Measurements from ENCODE around the gene DDX10.

Gene DDX10

DNA sequence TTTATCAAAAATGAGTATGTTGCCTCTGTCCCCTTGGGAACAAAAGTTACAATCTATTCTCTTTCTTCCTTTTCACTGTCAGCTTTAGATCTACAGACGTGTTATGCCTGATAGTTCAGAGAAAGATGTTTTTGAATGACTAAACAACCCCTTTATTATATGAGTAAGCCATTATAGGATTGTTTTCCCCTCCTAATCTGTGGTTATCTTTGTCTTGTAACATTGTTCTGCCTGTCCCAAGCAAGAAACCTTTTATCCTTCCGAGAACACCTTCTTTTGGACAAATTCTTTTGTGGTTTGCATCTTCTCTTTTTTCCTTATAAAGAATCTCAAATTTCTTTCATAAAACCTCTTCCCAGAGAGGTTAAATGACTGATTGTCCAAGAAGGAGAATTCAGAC, 208.4 kb downstream of the DDX10 start:
- no peak for DNase-seq (ENCODE audit: low read depth)

DNA sequence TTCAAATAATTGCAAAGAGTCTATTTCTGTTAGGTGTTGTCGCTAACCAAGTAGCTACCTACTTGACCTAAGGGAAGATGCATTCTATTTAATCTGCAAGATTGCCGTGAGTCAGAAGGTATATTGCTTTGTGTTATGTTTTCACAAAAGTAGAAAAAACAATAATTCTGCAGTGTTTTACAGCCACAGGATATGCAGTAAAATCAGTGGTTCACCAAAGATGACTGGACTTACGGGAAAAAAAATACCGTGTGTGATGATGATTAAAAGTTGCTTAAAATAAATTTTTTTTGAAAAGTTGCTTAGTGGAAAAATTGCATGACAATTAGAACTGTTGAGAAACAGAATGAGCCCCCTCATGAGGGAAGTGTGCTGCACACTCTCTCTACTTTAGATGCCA, 209.1 kb downstream of the DDX10 start:
- DNase-seq (ENCODE audit: low read depth) = no peak

DNA sequence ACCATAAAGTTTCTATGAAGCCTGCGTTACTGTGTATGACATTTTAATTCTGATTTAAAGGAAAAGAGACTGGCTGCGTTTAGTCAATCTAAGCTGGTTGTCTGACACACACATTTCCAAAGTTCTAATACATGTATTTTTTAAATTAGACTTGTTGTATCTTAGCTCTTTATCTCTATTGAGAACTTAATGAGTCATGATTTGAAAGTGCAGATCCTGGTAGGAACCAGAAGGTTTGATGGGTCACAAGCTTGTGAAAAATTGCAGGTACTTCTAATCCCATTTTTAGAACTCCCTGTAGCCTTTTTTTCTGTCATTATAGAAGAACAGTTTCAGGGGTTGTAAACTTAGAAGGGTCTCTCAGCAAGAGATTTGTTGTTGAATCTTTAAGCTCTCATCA, 210.3 kb downstream of the DDX10 start:
- DNase-seq (ENCODE audit: low read depth) = no peak

DNA sequence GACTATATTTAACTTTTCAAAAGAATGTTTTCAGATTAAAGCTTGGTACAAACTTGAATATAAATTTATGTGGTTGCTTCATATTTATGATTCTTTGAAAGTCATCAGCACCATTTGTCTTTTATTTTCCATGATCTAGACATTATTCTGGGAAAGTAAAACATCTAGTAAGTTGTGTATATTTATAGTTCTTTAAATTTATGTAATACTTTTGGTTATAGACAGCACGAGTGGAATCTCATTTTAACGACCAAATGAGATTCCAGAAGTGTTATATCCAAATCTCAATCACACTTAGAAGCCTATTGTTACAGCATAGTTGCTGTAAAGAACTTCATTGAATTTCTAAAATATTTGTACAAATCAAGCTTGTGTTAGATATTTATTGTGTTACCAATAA, 212.3 kb downstream of the DDX10 start:
- DNase-seq (ENCODE audit: low read depth) = no peak

DNA sequence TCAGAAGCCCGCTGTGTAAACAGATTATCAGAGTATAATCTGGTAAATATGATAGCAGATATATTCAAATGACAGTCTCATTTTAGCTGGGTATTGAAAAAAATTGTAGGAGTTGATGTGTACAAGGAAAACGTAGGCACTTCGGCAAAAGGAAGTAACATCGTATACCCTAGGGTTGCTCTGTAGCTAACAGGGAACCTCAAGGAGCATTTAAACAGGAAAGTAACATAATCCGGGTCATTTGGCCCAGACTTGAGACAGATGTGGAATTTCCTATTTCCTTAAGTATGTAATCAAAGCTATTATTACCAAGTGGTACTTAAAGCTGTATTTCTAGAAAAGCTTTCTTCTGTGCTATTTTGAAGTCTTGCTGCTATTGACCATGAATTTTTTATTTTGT, 215.6 kb downstream of the DDX10 start:
- no peak for DNase-seq (ENCODE audit: low read depth)

DNA sequence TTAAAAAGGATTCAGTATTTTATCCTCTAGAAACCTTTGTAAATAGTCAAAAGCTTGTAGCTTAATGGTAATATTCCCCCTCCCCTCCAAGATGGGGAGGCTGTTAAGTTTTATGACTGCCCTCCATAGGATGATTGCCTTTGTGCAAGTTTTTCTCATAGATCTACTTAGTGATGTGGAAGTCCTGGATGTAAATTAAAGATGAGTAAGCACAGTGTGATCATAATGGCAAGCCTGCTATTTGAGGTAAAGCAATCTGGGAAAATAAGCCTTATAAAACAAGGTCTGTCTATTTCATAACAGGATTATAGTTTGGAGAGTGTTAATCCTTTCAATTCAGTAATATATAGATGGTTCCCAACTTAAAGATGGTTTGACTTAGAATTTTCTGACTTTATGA, 216.3 kb downstream of the DDX10 start:
- DNase-seq (ENCODE audit: low read depth) = no peak

DNA sequence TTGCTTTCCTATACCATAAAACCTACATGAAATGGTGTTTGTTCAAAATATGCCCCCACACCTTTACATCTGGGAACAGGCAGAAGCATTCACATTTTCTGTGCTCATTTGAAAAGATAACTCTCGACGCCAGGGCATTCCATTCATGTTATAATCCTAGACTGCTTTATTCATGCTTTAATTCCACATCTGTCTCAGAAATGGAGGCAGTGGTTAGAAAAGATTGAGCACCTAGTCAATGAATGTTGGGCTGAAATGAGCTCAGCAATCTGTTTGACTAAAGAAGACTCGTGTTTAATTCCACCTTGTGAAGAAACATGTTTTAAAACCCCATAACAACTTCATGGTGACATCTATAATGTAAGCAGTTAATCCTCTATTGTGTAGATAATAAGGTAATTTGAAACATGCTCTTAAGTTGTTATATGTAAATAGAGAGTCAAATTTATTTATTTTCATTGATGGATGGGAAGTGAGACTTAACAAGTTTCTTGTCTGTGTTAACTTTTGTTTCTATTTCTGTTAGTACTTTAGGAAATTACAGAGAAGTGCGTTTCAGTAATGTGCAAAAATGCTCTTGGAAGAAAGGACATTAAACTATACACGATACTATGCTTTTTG, 217.5 kb downstream of the DDX10 start:
- DNase-seq (ENCODE audit: low read depth) = no peak

DNA sequence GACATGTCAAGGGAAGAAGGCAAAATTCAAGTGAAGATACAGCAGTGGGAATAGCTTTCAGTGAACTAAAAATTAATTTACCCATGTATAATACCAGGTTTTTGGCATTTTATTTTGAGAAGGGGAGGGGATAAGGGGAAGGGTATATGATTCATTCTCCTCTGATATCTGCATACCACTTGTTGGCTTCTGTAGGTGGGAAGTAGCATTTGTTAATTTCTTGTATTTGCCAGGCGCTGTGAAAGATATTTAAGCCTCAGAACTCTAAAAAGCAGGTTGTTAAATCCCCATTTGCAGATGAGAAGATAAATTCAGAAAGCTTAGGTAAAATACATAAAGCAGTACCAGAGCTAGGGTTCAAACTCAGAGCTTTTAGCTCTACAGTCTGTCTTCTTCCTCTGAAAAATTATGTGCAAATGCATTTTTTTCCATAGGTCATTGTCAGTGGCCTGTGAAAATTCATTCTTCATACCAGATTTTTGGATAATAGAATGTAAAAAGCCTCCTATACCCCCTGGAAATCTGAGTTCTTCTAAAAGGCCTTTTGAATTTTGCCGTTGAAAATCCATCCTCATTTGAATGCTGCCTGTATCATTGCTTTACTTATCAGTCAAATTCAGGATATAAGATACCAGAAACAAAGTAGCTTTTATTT, 221.3 kb downstream of the DDX10 start:
- DNase-seq (ENCODE audit: low read depth) = no peak

DNA sequence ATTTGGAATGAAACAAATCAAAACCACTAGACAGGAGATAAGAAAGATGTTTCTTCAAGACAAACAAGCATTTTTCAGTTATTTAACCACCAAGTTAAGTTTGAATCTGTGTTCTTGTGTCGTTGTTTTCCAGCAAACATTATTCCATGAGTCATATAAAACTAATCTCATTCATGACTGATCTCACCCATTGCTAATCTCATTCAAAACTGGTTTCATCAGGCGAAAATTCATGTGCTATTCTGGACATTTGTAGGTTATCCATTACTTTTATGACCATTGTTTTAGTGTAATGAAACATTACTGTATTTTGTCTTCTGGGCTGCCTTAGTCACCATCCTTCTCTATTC, 221.8 kb downstream of the DDX10 start:
- no peak for DNase-seq (ENCODE audit: low read depth)

DNA sequence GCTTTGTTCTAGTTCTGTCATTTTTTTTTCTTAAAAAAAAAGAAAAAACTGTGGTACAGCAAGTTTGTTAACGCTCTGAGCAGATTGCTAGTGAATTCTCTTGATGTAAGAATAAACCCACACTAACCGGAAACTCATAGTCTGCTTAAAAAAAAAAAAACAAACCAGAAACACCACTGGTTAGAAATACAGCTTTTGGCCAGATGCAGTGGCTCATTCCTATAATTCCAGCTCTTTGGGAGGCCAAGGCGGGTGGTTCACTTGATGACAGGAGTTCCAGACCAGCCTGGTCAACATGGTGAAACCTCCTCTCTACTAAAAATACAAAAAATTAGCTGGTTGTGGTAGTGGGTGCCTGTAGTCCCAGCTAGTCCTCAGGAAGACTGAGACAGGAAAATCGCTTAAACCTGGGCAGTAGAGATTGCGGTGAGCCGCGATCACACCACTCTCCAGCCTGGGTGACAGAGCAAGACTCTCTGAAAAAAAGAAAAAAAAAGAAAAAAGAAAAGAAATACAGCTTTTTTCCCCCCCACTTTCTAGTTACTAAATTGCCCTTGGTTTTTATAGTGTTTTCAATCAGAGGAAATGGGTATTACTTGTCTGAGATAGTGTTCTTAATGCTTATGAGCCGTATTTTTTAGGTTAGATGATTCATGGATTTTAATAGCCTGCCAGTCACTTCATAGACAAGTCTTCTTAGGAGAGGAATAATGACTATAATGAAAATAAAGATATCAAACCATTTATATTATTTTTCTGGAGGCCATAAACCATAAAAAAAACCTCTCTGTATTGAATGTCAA, 222.8 kb downstream of the DDX10 start:
- DNase-seq (ENCODE audit: low read depth) = no peak

DNA sequence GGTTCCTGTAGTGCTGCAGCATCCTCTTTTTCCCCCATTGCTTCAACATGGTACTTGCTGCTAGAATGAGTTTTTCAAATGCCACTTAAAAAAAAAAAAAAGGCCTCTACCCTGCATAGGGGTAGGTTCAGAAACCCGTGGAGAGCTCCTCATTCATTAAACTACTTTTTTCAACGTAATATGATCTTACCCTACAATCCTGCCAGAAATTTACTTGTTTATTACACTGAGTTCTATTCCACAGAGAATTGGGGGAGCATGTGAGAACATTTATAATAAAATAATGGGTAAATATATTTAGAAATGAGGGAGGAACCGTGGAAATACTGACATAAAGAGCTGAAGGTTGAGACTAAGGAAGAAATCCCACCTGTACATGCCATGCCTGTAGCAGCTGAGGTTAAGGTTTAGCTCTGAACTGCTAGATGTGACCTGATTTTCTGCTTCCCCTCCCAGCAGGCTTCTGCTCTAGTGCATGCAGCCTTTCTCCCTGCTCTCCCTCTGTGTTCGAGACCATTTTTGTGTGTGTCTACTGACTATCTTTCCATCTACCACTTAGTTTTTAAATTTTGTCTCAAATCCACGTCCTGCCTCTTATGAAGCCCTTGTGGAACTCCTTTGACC, 225.7 kb downstream of the DDX10 start:
- no peak for DNase-seq (ENCODE audit: low read depth)

DNA sequence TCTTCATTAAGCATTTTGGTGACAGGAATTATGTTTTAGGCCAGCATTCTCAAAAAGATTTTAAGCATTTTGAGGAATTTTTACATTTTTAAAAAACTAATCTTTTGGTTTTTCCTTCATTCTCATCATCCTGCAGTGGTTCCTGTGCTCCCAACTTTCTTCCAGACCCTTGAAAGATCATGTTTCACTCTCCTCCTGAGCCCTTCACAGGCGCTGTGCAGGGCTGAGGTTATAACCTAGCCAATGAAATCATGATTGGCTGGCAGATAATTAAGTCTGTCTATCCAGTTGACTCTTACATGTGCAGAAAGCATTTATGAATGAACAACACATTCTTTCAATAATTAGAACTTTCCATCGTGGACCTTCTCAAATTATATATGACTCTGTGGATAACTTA, 226.3 kb downstream of the DDX10 start:
- no peak for DNase-seq (ENCODE audit: low read depth)

DNA sequence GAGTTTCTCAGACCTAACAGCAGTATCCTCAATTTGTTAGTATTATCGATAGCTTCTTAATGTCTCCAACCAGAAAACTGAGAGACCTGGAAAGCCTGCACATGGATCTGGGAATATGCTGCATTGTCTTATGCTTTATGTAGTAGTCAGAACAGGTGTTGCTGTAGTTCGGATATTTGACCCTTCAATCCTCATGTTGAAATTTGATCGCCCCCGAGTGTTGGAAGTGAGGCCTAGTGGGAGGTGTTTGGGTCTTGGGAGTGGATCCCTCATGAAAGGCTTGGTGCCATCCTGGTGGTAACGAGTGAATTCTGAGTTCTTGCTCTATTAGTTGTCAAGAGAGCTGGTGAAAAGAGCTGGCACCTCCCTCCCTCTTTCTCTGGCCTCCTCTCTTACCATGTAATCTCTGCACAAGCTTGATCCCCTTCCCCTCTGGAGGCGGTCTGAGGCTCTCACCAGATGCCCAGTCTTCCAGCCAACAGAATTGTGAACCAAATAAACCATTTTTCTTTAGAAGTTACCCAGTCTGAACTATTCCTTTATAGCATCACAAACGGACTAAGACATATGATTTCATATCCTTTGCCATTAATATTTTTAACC, 227.1 kb downstream of the DDX10 start:
- no peak for DNase-seq (ENCODE audit: low read depth)

DNA sequence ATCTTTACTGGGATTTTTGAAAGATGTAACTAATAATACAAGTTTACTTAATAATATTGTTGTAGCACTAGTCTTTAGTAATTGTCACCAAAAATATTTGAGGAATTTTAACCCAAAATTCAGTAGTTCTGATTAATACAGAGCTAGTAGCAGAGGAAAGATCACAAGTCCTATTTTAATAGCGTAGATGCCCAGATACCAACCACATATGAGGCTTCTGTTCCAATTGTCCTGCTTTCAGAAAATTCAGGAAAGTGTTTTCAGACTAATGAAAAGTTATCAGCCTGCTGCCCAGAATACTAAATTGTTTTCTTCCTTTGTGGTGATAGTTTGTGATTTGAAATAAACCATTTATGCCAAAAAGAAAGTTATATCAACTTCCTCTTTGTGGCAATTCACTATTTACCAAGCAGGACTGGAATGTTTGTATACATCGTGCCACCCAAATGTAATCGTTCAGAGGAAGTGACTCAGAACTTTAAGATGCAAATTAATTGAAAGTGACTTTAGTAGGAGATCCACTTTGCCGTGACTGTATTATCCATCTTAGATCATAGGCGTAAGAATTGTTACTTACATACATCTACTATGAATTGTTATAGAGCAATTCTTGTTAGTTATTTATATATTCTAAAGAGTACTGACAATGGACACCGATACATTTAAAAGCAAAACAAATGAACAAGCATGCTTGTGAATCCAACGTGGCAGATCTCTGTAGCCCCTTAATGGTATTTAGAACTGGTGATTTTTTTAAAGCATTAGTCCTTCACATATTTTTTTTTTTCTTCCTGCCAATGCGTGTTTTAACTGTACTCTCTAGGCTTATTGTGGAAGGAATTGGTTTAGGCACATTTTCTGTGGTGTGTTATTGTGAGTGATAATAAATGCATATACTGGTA, 231.0 kb downstream of the DDX10 start:
- DNase-seq (ENCODE audit: low read depth) = no peak

DNA sequence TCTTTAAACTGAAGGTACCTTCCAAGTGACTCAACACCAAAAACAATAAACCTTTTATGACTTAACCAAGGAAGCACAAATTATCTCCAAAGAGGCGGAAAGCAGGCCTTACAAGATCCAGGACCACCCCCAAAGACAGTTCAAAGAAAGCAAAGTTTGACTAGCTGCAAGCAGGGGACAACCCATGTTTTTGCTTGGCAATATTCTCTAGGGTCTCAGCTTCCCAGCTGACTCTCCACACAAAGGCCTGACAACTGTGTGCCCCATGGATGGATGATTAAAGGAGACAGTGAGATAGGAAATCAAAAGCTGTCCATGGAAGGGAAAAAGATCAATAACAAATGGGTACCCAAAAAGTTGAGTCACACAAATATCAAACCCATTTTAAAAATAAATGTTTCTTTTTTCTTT, 232.2 kb downstream of the DDX10 start:
- DNase-seq (ENCODE audit: low read depth) = no peak

DNA sequence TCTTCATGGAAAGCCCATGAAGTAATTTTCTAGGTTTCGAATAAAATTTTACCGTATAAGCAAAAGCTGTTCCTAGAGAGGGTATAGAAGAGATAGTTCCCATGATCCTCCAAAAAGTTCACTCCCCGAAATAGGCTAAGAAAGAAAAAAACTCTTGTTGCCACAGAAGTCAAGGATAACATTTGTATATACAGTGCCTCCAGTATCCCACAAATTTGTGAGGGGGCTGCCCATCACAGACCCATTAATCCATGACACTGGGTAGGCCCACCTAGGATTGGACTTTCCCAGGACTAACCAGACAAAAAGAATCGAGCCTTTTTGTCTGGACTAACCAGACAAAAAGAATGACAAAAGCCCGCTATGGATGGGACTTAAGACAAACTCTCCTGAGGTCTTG, 233.0 kb downstream of the DDX10 start:
- DNase-seq (ENCODE audit: low read depth) = no peak

DNA sequence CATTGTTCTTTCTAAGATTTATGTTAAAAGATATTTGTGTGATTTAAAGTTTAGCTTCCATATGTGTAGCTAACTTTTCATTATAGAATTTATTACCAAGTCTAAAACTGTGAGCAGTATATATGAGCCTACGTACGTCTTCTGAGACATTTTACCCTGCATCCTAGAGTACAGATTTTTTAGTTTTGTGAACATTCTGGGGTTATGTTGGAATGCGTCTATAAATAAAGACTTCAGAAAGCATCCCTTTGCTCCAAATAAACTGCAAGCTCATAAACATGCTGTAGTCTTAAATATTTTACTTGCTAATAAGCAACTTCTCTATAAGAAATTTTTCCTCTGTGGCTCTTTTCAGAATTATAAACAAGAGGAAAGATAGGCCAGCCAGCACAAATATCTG, 236.5 kb downstream of the DDX10 start:
- DNase-seq (ENCODE audit: low read depth) = no peak

DNA sequence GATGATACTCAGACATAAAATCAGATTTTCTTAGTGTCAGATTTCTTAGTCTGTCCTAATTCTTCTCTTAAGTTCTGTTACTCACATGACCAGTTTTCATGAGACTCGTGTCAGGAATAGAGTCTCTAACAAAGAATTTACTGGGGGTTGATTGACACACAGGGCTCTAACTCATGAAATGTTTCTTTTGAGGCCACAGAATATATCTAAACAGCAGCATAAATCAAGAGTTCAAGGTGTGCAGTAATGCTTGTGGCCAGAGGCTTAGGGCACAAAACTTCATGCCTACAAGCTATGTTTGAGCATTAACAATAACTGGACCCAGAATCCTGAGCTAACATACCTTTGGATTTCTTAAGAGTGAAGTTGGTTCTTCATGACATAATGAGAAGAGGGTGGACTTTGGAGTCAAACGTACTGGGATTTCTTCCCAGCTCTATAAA, 237.2 kb downstream of the DDX10 start:
- no peak for DNase-seq (ENCODE audit: low read depth)

DNA sequence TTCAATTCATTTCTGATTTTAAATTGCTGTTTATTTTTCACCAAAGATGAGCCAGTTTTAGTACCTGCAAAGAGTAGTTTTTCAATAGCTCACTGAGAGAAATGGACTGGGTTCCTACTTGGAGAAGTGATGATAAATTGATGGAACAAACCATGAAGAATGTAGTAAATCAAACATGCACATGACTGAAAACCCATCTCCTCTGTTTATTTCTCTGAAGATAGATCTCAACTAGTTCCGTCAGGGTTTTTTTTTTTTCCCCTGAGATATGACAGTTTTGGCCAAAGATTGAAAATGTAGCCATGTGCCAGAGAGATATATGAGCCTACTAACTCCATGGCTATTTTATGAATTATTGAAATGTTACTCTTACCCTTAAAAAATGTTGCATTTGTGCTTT, 239.6 kb downstream of the DDX10 start:
- DNase-seq (ENCODE audit: low read depth) = no peak

DNA sequence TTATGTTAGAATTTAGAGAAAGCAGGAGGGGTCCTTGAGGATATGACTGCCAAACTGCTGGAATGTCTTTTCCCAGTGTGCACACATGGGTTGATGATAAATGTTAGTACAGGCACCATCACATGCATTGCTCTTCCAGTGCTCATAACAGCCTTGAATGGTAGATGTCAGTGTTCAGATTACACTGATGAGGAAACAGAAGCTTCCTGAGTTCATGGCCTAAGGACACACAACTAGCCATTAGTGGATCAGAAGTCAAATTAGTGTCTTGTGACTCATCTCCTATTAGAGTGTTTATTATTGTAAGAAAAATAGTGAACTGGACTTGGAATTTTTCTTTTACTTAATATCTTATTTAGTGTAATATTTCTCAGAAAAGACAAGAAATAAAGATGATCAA, 241.5 kb downstream of the DDX10 start:
- no peak for DNase-seq (ENCODE audit: low read depth)

DNA sequence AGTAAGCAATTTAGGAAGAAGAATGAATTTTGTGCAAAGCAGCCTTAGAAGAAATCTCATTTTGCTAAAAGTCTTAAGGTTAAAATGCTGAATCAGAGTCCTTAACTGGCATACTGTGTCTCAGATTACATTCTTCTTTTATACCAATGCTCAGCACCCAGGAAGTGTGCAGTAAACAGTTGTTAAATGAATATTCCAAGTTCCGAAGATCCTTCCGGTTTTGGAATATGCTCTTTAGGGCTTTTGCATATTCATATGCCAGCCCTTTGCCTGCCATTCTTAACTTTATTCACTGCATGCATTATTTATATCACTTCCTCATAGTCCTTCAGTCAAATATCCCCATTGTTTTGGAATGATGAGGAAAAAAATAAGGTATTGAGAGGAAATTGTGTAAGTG, 242.0 kb downstream of the DDX10 start:
- DNase-seq (ENCODE audit: low read depth) = no peak

DNA sequence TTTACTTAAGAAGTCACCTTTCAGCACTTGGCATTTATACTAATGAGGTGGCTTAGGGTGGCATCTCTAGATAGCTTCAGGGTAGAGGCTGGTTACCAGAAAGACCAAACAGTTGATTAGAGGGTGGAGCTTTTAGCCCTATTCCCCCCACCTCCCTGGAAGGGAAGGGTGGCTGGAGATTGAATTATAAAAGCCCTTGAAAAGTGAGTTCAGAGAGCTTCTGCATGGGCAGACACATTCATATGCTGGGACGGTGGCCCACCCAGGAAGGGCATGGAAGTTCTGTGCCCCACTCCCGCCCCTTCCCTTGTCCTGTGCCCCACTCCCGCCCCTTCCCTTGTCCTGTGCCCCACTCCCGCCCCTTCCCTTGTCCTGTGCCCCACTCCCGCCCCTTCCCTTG, 244.2 kb downstream of the DDX10 start:
- DNase-seq (ENCODE audit: low read depth) = no peak
